Prostate gland (tissue), 2 donors: ENCODE measurements around the gene RCAN2.

ENCODE experiments used
- CTCF ChIP-seq, 4 experiments: fragments of 200-600 bp in 2 of 4; fragments of 450-650 bp in 2 of 4; sonication (generic) in 2 of 4; IDR thresholded peaks; 1 replicate in 3 of 4; 2 replicates in 1 of 4; pipeline ENCODE4 v1.5.1; 2016 to 2019; ENCODE audit warnings: antibody characterized with exemption in 4 of 4, mild to moderate bottlenecking in 2 of 4, moderate library complexity in 2 of 4
- POLR2A ChIP-seq: fragments of 450-650 bp; IDR thresholded peaks from one replicate; pipeline ENCODE4 v1.6.1; 2016; ENCODE audit warnings: antibody characterized with exemption, mild to moderate bottlenecking
- POLR2AphosphoS5 ChIP-seq: sonication (generic); formaldehyde crosslinking; IDR thresholded peaks from one replicate; pipeline ENCODE4 v1.6.1; 2017; ENCODE audit warnings: antibody characterized with exemption

DNA sequence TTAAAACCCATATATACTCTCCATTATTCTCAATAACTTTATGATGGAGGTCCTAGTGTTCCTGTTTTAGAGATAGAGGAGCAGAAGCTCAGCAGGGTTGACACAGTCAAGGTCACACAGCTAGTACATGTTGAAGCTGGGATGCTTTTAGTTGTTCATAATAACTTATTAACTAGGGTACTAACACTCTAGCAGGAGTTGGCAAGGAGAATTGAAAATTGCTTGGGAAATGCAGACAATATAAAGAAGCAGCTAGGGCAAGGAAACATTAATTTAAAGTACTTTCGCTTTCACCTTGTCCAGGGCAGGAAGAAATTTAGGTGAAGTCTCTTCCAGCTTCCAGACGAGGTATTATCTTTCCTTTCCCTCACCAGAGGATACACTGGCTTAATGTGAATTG, 133.7 kb downstream of the RCAN2 start:
- TF ChIP-seq CTCF (IDR thresholded peaks at IDR 0.05), result no peak
- TF ChIP-seq POLR2AphosphoS5, result no peak
- TF ChIP-seq POLR2A, result no peak
